NCI-H2227 treated with DMSO at 0.1 percent for 48 hours (cell line): ENCODE measurements around the gene CCDC43.
"Not testable (repeated sequence)": the region's sequence is repeated elsewhere in the genome, so short reads cannot be mapped to it uniquely, and the experiment has no call there.

ENCODE experiments used
- DNase-seq: peaks from one replicate; lab custom pipeline; 2025; lab: John Stamatoyannopoulos, UW

CCDC43 gene

GRCh38 chr17:44666006-44666405 is 23.6 kb downstream of the CCDC43 start:
- no peak for DNase-seq

GRCh38 chr17:44664867-44665266 is 24.7 kb downstream of the CCDC43 start:
- DNase-seq: no peak

- DNase-seq: no peak
Observed at GRCh38 chr17:44663095-44663494, 26.5 kb downstream of the CCDC43 start.

GRCh38 chr17:44661835-44662234 is 27.7 kb downstream of the CCDC43 start:
- no peak for DNase-seq

- DNase-seq: peak; percentile 53
Observed at GRCh38 chr17:44655983-44656710, 33.4 kb downstream of the CCDC43 start, which contains the start of gene MEIOC. Gene MEIOC (plus strand): TSS chr17:44656468. CDS start chr17:44656614, 146 bp downstream.

GRCh38 chr17:44653954-44654353 is 35.6 kb downstream of the CCDC43 start:
- no peak for DNase-seq

- DNase-seq: no peak
Observed at GRCh38 chr17:44653384-44653783, 36.2 kb downstream of the CCDC43 start.

GRCh38 chr17:44652727-44653126 is 36.8 kb downstream of the CCDC43 start:
- DNase-seq: no peak

- DNase-seq: no peak
Observed at GRCh38 chr17:44651228-44651627, 38.3 kb downstream of the CCDC43 start.

GRCh38 chr17:44648963-44649362 is 40.6 kb downstream of the CCDC43 start:
- DNase-seq: no peak

- DNase-seq: no peak
Observed at GRCh38 chr17:44647736-44648135, 41.8 kb downstream of the CCDC43 start.

GRCh38 chr17:44646280-44646679 is 43.3 kb downstream of the CCDC43 start:
- DNase-seq: no peak

GRCh38 chr17:44645341-44645740 is 44.2 kb downstream of the CCDC43 start:
- DNase-seq: no peak

- DNase-seq: no peak
Observed at GRCh38 chr17:44642834-44643233, 46.7 kb downstream of the CCDC43 start.

GRCh38 chr17:44637066-44637465 is 52.5 kb downstream of the CCDC43 start:
- no peak for DNase-seq

GRCh38 chr17:44636562-44636961 is 53.0 kb downstream of the CCDC43 start:
- DNase-seq: peak; percentile 44

GRCh38 chr17:44634401-44634800 is 55.2 kb downstream of the CCDC43 start:
- DNase-seq: not testable (repeated sequence)

GRCh38 chr17:44633998-44634397 is 55.6 kb downstream of the CCDC43 start:
- DNase-seq: no peak

GRCh38 chr17:44630703-44631102 is 58.9 kb downstream of the CCDC43 start:
- no peak for DNase-seq

GRCh38 chr17:44629314-44629713 is 60.3 kb downstream of the CCDC43 start:
- no peak for DNase-seq

GRCh38 chr17:44628243-44629188 is 61.1 kb downstream of the CCDC43 start:
- DNase-seq: peak; percentile 91

GRCh38 chr17:44627513-44628242 is 61.9 kb downstream of the CCDC43 start:
- DNase-seq: no peak
